PC-3 (cell line): ENCODE measurements around the gene SMIM36. TPM values are rescaled to one million over a fixed set of nuclear protein-coding genes. Genes with fewer than 3 reads are reported as not detected.

ENCODE experiments used
- ATAC-seq: fragments of 200-7000 bp; cut with Tn5 transposase; 2 replicates; pipeline ENCODE4 v1.9.1; 2020; ENCODE audit warnings: mild to moderate bottlenecking, moderate library complexity
- BruUV-seq: library from RNA; stranded (reverse); fragments of 400-500 nt; replicated peaks from 2 replicates; lab custom pipeline; 2021; lab: Mats Ljungman, UMichigan
- CTCF ChIA-PET: fragments of 300-600 bp; sonication (Branson Sonifier 250); formaldehyde crosslinking; loops from one replicate; lab custom pipeline; 2022; ENCODE audit warnings: antibody characterized with exemption; lab: Charles Lee
- POLR2A ChIA-PET: fragments of 300-600 bp; sonication (Branson Sonifier 250); formaldehyde crosslinking; loops from one replicate; lab custom pipeline; 2022; ENCODE audit warnings: antibody characterized with exemption; ENCODE audit not compliant: unreplicated experiment; lab: Charles Lee
- DNase-seq: peaks from one replicate; pipeline ENCODE4 v3.0.0-alpha.2; 2015
- H2AFZ ChIP-seq: fragments of 300-600 bp; sonication (generic); 2 replicates; pipeline ENCODE4 v1.6.0; 2016; ENCODE audit warnings: antibody characterized with exemption, low read length
- H3F3A ChIP-seq: fragments of 300-600 bp; sonication (generic); one replicate; pipeline ENCODE4 v1.6.0; 2017; ENCODE audit warnings: antibody characterized with exemption, low read length, control low read depth, mild to moderate bottlenecking; ENCODE audit not compliant: unreplicated experiment
- H3K27ac ChIP-seq: fragments of 300-600 bp; sonication (generic); 2 replicates; pipeline ENCODE4 v1.5.1; 2016; ENCODE audit warnings: mild to moderate bottlenecking, low read length
- H3K27me3 ChIP-seq: fragments of 300-600 bp; sonication (generic); 2 replicates; pipeline ENCODE4 v1.6.1; 2016; ENCODE audit warnings: low read length, mixed read lengths
- H3K36me3 ChIP-seq: fragments of 300-600 bp; sonication (generic); 2 replicates; pipeline ENCODE4 v1.6.1; 2016; ENCODE audit warnings: low read depth, mixed run types, low read length, mixed read lengths
- H3K4me1 ChIP-seq: fragments of 300-600 bp; sonication (generic); 2 replicates; pipeline ENCODE4 v1.5.1; 2016; ENCODE audit warnings: low read length; ENCODE audit not compliant: insufficient read depth
- H3K4me2 ChIP-seq: fragments of 300-600 bp; sonication (generic); 2 replicates; pipeline ENCODE4 v1.6.0; 2016; ENCODE audit warnings: low read length
- H3K4me3 ChIP-seq: fragments of 300-600 bp; sonication (generic); 2 replicates; pipeline ENCODE4 v1.5.1; 2016; ENCODE audit warnings: mild to moderate bottlenecking, low read length, mixed read lengths
- H3K79me2 ChIP-seq: fragments of 300-600 bp; sonication (generic); 2 replicates; pipeline ENCODE4 v1.6.1; 2017; ENCODE audit warnings: low read length, mixed read lengths
- H3K9ac ChIP-seq: fragments of 300-600 bp; sonication (generic); 2 replicates; pipeline ENCODE4 v1.6.0; 2016; ENCODE audit warnings: mild to moderate bottlenecking, low read length
- H3K9me2 ChIP-seq: fragments of 300-600 bp; sonication (generic); replicated peaks from 2 replicates; pipeline ENCODE4 v1.6.1; 2016; ENCODE audit warnings: mixed run types, low read length, mixed read lengths
- H3K9me3 ChIP-seq: fragments of 300-600 bp; sonication (generic); 2 replicates; pipeline ENCODE4 v1.6.1; 2016; ENCODE audit warnings: low read length, mixed read lengths
- H4K20me1 ChIP-seq: fragments of 300-600 bp; sonication (generic); 2 replicates; pipeline ENCODE4 v1.6.1; 2016; ENCODE audit warnings: low read length, mixed read lengths
- EZH2 ChIP-seq: fragments of 300-600 bp; sonication (generic); IDR thresholded peaks from one replicate; pipeline ENCODE4 v1.6.1; 2017; ENCODE audit warnings: antibody characterized with exemption, mild to moderate bottlenecking, low read length; ENCODE audit not compliant: unreplicated experiment
- EZH2phosphoT487 ChIP-seq: fragments of 300-600 bp; sonication (generic); IDR thresholded peaks from 2 replicates; pipeline ENCODE4 v1.6.1; 2018; ENCODE audit warnings: mild to moderate bottlenecking, antibody characterized with exemption, low read length, borderline replicate concordance
- intact Hi-C: fragments of 100-400 bp; cut with micrococcal nuclease; formaldehyde crosslinking; loops from 2 replicates; pipeline ENCODE4 v1.9.0; 2023
- total RNA-seq: library from RNA; depleted of rRNA; stranded (reverse); fragments of >200 nt; gene quantifications from 2 replicates; pipeline ENCODE4 v1.2.3, GENCODE V29; 2014
- TF ChIP-seq, protein P1 (sequence below): fragments of 300-600 bp; sonication (generic); conservative IDR thresholded peaks from 2 replicates; pipeline ENCODE4 v1.5.1; 2017; ENCODE audit warnings: antibody characterized with exemption, low read depth, mild to moderate bottlenecking, low read length

Gene SMIM36
- total RNA-seq, 1 experiment from 2014 or later, result not detected

GRCh38 chr17:55436224-55437158, 74.8 kb downstream of the SMIM36 start:
- no peaks in the 10 kb centered on the region for H3K9me3 ChIP-seq
- DNase-seq (peak; percentile 29), ATAC-seq (no peak)
- no peak overlapping the region for H3K9ac ChIP-seq
- no peaks in the 10 kb centered on the region for H4K20me1 ChIP-seq
- H3K9me2 ChIP-seq, result no peaks in the 10 kb centered on the region
- CTCF ChIA-PET, result no interaction called here
- POLR2A ChIA-PET, result no interaction called here
- TF ChIP-seq EZH2, result no peak
- no peak for TF ChIP-seq EZH2phosphoT487
- TF ChIP-seq, protein P1, sequence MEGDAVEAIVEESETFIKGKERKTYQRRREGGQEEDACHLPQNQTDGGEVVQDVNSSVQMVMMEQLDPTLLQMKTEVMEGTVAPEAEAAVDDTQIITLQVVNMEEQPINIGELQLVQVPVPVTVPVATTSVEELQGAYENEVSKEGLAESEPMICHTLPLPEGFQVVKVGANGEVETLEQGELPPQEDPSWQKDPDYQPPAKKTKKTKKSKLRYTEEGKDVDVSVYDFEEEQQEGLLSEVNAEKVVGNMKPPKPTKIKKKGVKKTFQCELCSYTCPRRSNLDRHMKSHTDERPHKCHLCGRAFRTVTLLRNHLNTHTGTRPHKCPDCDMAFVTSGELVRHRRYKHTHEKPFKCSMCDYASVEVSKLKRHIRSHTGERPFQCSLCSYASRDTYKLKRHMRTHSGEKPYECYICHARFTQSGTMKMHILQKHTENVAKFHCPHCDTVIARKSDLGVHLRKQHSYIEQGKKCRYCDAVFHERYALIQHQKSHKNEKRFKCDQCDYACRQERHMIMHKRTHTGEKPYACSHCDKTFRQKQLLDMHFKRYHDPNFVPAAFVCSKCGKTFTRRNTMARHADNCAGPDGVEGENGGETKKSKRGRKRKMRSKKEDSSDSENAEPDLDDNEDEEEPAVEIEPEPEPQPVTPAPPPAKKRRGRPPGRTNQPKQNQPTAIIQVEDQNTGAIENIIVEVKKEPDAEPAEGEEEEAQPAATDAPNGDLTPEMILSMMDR, result no peak
- no peak overlapping the region for H2AFZ ChIP-seq
- no peaks in the 10 kb centered on the region for H3K36me3 ChIP-seq
- no peaks in the 10 kb centered on the region for H3K79me2 ChIP-seq
- peaks cover 29% of the 10 kb centered on the region for H3K4me1 ChIP-seq
- H3K4me2 ChIP-seq, result no peak overlapping the region
- intact Hi-C loops, result loop anchor here (10.0 kb wide), 1 partner anchor 272 kb away; no protein-coding TSS in a partner anchor
- H3K27me3 ChIP-seq, result no peaks in the 10 kb centered on the region
- BruUV-seq, result no TSS peak
- no peak overlapping the region for H3K27ac ChIP-seq
- no peak overlapping the region for H3K4me3 ChIP-seq
- peaks cover 6% of the 10 kb centered on the region for H3F3A ChIP-seq

DNA sequence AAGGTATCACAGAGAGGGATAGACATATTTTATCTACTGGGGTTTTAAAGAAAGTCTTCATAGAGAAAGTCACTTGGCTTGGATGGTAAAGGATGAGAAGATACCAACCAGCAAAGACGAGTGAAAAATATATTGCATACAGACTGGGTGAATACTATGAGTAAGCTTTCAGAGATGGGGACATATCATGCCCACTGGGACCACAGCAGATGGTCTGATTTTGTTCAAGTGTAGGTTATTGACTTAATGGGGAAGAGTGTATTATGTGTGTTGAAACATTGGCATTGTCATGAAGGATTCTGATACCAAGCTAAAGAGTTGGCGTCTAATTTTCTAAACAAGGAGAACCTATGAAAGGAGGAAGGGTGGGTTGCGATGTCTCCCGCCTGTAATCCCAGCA, 75.8 kb downstream of the SMIM36 start:
- intact Hi-C loops, result loop anchor here (10.0 kb wide), 1 partner anchor 271 kb away; no protein-coding TSS in a partner anchor
- DNase-seq (no peak), ATAC-seq (no peak)
- H3K79me2 ChIP-seq, result no peaks in the 10 kb centered on the region
- H3K27ac ChIP-seq, result no peak overlapping the region
- no TSS peak for BruUV-seq
- H3K4me3 ChIP-seq, result no peak overlapping the region
- no peaks in the 10 kb centered on the region for H4K20me1 ChIP-seq
- peaks cover 40% of the 10 kb centered on the region for H3K4me1 ChIP-seq
- H3K36me3 ChIP-seq, result no peaks in the 10 kb centered on the region
- ChIA-PET CTCF (no interaction called here), POLR2A (no interaction called here)
- no peak overlapping the region for H2AFZ ChIP-seq
- no peaks in the 10 kb centered on the region for H3K27me3 ChIP-seq
- H3K9ac ChIP-seq, result no peak overlapping the region
- no peaks in the 10 kb centered on the region for H3K9me3 ChIP-seq
- no peaks in the 10 kb centered on the region for H3K9me2 ChIP-seq
- peaks cover 6% of the 10 kb centered on the region for H3F3A ChIP-seq
- TF ChIP-seq EZH2phosphoT487, result no peak
- TF ChIP-seq, protein P1, result no peak
- H3K4me2 ChIP-seq, result no peak overlapping the region

DNA sequence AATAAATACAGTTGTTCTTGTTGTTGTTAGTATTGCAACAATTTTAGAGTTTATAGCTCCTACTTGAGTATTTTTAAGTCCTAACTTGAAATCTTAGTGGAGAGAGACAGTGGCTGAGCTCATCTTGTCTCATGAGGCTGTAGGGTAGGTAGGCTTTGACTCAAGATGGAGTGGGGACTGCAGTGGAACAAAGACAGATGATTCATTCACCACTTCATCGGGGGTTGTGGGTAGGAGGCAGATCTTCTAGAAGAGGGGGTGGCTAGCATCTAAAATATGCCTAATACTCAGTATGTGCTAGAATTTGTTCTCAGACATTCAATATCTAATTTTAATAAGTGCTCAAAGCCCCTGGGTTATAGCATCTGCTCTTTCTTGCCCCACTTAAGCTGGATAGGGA, 76.5 kb downstream of the SMIM36 start:
- no peaks in the 10 kb centered on the region for H3K9me3 ChIP-seq
- no peaks in the 10 kb centered on the region for H3K27me3 ChIP-seq
- H3K9ac ChIP-seq, result no peak overlapping the region
- POLR2A ChIA-PET, result no interaction called here
- H3K36me3 ChIP-seq, result no peaks in the 10 kb centered on the region
- no peaks in the 10 kb centered on the region for H4K20me1 ChIP-seq
- no peak overlapping the region for H3K4me2 ChIP-seq
- H3F3A ChIP-seq, result peaks cover 6% of the 10 kb centered on the region
- no peaks in the 10 kb centered on the region for H3K9me2 ChIP-seq
- H2AFZ ChIP-seq, result no peak overlapping the region
- H3K79me2 ChIP-seq, result no peaks in the 10 kb centered on the region
- H3K4me1 ChIP-seq, result peaks cover 40% of the 10 kb centered on the region
- DNase-seq, result no peak
- TF ChIP-seq, protein P1, result no peak
- TF ChIP-seq EZH2phosphoT487 (no peak), EZH2 (no peak)
- H3K4me3 ChIP-seq, result no peak overlapping the region
- CTCF ChIA-PET, result no interaction called here
- BruUV-seq, result no TSS peak
- intact Hi-C loops, result loop anchor here (10.0 kb wide), 1 partner anchor 270 kb away; no protein-coding TSS in a partner anchor
- ATAC-seq, result no peak
- no peak overlapping the region for H3K27ac ChIP-seq
